HG03442 (cell line): ENCODE measurements around the gene NMS.
A peak's percentile ranks its signal among the peaks of the same experiment; 100 is the strongest.
"Not testable (repeated sequence)": the region's sequence is repeated elsewhere in the genome, so short reads cannot be mapped to it uniquely, and the experiment has no call there.

Source experiments
- ATAC-seq: cut with Tn5 transposase; IDR thresholded peaks from one replicate; pipeline ENCODE4 v1.9.1; 2021; ENCODE audit warnings: mild to moderate bottlenecking, moderate library complexity; ENCODE audit not compliant: unreplicated experiment

NMS gene

DNA sequence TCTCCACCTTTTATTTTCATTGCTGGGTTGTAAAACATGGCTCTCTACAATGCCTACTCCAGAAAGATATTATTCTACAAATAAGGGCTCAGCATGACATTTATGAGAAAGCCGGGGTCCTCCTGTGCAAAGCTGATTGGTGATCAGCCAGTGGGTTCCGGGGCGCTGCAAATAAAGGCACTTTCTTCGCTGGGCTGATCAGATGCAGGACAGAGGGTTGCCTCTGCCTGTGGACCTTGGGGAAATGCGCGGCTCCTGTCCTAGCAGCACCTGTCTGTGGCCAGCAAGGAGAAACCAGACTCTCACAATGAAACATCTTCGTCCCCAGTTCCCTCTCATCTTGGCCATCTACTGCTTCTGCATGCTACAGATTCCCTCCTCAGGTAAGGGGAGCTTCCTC is at the start of gene NMS:
NMS (plus strand) TSS at position 301 of the 400 bp plus-strand sequence; CDS start at position 308, 7 bp downstream.
- ATAC-seq, result no peak

DNA sequence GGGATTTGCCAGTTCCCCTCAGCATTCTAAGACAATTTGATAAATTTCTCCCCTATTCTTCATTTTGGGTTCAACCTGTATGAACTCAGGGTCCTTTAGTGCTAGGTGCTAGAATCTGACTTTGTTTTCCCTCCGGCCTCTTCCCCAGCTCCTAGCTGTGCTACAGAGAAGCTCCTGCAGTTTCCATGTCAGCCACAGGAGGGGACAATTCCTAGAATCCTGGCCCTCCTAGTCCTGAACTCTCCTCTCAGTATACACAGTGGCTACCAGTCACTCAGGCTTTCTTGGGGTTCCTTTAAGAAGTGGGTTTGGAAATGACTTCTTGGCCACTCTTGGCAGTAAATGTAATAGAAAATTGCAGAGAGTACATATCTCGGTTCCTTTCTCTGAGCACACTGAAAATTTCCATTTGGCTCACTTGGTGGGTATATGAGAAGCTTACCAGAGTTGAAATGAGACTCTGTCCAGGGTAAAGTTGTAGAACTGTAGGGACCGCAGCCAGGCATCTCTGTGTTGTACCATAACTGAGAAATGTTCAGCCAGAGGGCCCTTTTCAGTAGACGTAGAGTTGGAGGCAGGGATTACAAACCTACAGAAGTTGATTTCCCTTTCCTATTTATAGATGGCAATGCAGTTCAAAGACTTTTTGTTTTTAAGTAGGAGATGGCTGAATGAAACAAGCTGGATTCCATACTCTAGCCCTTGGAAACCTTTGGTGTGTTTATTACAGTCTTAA is 47.8 kb upstream of the NMS start:
- no peak for ATAC-seq

DNA sequence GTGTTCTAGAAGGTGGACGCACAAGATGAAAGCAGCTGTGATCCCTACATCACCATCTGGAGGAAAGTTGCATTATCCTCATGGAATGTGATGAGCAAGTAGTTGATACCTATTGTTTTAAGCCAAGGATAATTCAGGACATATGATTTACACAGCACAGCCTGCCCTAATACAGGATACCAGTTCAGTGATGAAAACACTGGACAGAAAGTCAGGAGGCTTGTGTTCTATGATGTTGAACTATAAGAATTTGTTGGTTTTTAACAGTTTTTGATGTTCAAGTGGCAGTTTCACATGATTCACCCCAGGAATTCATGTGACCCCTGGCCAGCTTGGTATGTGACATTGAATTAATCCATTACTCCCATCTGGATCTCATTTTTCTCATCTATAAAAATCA is 46.7 kb upstream of the NMS start:
- no peak for ATAC-seq

DNA sequence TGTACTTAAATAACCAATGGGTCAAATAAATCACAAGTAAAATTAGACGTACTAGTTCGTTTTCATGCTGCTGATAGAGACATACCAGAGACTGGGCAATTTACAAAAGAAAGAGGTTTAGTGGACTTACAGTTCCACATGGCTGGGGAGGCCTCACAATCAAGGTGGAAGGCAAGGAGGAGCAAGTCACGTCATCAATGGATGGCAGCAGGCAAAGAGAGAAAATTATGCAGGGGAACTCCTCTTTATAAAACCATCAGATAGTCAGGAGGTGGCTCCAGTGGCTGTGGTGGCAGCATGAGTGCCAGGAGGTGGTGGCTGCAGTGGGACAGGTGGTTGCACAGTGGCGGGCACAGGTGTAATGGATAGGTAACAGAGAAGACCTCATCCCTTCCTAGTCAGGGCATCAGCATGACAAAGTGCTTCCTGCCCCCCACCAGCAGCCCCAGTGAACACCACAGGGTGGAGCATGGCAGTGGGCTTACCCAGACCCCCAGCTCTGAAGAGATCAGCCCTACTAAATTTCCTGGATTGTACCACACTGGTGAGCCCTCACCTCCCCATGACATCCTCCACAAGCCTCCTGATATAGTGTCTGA is 45.9 kb upstream of the NMS start:
- ATAC-seq, result no peak

DNA sequence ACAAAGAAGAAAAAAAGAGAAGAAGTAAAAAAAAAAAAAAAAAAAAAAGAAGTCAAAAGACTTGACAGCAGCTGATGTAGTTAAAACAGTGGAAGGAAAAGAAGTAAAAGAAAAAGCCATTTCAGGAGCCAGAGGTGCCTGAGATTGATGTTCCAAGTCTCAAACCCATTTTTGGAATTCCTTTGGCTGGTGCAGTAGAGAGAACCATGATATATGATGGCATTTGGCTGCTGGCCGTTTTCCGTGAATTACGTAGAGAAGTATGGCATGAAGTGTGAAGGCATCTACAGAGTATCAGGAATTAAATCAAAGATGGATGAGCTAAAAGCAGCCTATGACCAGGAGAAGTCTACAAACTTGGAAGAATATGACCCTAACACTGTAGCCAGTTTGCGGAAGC is 45.2 kb upstream of the NMS start:
- no peak for ATAC-seq

DNA sequence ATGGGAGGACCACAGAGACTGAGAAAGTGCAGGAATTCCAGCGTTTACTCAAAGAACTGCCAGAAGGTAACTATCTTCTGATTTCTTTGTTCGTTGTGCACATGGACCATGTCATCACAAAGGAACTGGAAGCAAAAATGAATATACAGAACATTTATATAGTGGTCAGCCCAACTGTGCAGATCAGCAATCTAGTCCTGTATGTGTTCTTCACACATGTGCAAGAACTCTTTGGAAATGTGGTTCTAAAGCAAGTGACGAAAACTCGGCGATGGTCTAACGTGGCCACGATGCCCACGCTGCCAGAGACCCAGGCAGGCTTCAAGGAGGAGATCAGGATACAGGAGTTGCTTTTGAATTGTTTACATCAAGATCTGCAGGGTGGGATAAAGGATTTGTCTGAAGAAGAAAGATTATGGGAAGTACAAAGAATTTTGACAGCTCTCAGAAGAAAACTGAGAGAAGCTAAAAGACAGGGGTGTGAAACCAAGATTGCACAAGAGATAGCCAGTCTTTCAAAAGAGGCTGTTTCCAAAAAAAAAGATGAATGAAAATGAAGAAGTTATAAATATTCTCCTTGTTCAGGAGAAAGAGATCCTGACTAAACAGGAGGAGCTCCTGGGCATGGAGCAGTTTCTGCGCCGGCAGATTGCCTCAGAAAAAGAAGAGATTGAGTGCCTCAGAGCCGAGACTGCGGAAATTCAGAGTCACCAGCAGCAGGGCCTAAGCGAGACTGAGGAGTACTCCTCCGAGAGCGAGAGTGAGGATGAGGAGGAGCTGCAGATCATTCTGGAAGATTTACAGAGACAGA is 44.5 kb upstream of the NMS start:
- ATAC-seq, result no peak

- ATAC-seq, result no peak
These were observed 43.9 kb upstream of the NMS start for GRCh38 chr2:100426384-100426720.

DNA sequence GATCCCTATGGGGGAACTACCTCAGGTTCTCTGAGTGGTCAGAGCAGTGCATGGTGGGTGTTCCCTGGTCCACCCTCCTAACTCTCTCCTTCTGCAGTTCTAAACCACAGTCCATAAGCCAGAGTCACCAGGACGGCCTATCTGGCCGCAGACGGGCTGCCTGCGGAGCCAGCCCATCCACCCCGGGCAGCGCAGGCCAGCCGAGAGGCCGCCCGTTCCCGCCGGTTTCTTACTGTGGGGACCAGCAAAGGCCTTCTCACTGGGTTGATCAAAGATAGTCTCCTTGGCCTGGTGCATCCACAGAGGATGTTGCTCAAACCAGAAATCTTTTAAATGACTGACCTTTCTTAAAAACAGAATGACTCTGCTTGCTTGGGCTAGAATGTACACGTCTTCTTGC is 43.2 kb upstream of the NMS start:
- no peak for ATAC-seq

DNA sequence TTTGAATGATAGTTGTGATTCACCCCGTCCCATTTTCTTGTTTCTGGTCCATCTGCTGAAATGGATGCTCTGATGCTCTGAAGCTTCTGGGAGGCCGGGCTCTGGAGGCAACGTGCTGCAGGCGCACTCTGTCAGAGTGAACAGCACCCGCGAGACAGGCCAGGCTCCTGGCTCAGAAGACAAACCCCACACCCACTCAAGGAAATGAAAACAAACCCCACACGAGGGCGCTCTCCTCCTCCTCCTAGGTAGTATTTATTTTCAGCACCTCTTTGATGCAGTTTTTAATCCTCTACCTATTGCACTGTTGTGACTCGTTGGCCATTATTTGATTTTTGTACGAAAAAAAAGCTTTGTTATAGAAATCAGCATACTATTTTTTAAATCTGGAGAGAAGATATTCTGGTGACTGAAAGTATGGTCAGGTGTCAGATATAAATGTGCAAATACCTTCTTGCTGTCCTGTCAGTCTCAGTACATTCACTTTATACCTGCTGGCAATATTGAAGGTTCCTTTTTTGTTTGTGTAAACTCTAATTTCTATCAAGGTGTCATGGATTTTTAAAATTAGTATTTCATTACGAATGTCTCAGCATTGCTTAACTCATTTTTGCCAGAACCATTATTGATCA is 42.5 kb upstream of the NMS start:
- ATAC-seq, result peak; percentile 45

- ATAC-seq, result no peak
These were observed 40.6 kb upstream of the NMS start for GRCh38 chr2:100429726-100430125.

- no peak for ATAC-seq
These were observed 32.5 kb upstream of the NMS start for GRCh38 chr2:100437751-100438150.

DNA sequence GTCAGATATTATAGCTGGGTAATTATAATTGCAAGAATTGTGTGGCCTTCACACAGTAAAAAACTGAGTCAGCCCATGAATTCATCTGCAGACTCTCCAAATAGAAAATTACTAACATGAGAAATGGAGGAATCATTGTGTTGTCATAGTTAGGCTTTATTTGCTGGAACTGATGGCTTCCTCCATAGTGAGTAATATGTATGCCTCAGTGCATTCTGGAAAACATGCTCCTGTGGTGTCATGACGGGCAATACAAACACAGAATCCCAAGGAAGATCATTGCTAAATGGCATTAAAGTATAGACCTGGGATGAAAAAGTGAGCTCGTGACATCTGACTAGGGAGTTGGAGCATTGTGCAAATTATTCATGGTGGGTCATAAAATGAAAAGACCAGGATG is 23.6 kb upstream of the NMS start:
- ATAC-seq, result no peak

DNA sequence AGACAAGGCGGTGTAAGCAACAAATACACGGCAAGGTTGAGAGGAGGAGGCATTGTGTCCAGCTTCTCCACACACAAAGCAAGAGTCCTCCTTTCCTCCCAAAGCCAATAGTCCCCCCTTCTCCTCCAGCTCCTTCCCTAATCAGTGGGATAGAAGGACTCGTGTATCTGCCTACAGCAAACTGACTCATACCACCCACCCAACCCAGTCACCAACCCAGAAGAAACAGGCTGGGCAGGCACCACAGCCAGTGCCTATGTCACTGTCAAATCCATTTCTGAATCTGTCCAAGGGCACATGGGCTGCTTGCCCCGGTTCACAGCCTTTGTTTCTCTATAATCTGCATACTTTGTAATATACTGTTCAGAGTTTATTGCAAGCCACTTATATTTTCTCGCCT is 19.2 kb upstream of the NMS start:
- ATAC-seq, result no peak

DNA sequence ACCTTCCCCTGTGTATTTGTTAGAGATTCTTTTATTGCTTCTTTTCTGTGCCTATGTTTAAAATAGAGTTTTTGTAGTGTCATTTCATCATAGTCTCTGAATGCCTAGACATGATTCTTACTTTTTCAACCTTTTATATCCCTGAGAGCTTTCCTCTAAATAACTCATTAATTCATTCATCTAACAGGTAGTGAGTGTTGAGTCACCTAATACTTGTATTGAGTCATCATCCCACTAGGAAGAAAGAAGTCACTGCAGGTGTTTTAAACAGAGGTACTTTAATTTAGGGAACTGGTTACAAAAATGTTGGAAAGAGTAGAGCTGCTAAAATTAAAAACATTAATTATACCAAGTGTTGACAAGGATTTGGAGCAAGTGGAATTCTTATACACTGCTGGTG is 18.5 kb upstream of the NMS start:
- no peak for ATAC-seq

- no peak for ATAC-seq
These were observed 16.4 kb upstream of the NMS start for GRCh38 chr2:100453853-100454252.

DNA sequence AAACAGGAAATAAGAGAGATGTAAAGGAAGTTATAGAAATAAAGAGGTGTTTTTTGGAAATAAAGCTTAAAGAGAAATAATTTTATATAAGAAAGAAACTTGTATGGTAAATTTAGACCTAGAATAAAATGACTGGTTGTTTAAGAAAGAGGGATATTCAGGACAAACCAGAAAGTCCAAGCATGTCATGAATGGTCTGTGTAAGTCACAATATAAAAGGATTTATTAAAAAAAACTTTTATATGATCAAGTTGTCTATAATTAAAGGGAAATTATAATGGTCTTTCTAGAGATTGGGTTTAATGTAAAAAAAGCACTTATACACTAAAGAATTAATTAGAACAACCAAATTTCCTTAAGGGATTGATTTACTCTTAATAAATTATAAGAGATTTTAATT is 13.9 kb upstream of the NMS start:
- not testable (repeated sequence) for ATAC-seq

- ATAC-seq, result no peak
These were observed 9.3 kb upstream of the NMS start for GRCh38 chr2:100460904-100461530.

DNA sequence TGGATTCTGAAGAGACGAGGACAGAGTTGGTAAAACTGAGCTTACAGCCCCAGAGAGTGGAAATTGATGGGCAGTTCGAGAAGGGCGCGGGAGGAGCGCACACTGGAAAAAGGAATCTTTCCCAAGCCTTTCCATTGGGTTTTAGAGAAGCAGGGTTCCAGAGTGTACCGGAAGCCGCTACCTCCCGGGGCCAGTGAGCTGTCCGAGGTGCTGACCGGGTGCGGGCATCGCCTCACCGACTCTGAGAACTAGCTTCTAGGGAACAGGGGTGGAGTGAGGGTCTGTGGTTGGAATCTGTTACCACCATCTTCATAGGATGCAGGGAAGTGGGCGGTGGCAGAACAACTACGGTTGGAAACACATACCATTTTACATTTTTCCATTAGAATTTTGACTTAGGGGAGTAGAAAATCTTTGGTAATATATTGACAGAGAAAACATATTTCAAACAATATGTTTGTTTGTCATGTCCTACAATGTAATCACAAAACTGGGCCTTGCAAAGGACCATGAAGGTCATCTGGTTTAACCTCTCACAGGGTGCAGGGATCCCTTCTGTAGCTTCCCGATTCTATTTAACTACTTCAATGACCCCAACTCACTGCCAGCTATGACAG is 724 bp downstream of the NMS start:
- no peak for ATAC-seq

GRCh38 chr2:100476606-100477005 is 6.3 kb downstream of the NMS start:
- ATAC-seq, result no peak

GRCh38 chr2:100482741-100483140 is 12.5 kb downstream of the NMS start:
- no peak for ATAC-seq

GRCh38 chr2:100483895-100484294 is 13.6 kb downstream of the NMS start:
- no peak for ATAC-seq
